IPS-NIHi7 (cell line): ENCODE results near the gene HS1BP3.

Source experiments
- DNase-seq: peaks from one replicate; pipeline ENCODE4 v3.0.0; 2012; ENCODE audit warnings: mixed read lengths; ENCODE audit errors: extremely low spot score

HS1BP3 gene

GRCh38 chr2:20663196-20664070 lies 12.5 kb upstream of the HS1BP3 start:
- DNase-seq = no peak

- no peak for DNase-seq
Observed at GRCh38 chr2:20662308-20662937, 11.5 kb upstream of the HS1BP3 start.

GRCh38 chr2:20661421-20662307 lies 10.8 kb upstream of the HS1BP3 start:
- peak; percentile 76 for DNase-seq

- no peak for DNase-seq
Observed at GRCh38 chr2:20660506-20661420, 9.9 kb upstream of the HS1BP3 start.

- no peak for DNase-seq
Observed at GRCh38 chr2:20657522-20658235, 6.8 kb upstream of the HS1BP3 start.

- DNase-seq = no peak
Observed at GRCh38 chr2:20656561-20656960, 5.7 kb upstream of the HS1BP3 start.

- DNase-seq = no peak
Observed at GRCh38 chr2:20654535-20654813, 3.6 kb upstream of the HS1BP3 start.

GRCh38 chr2:20653695-20654534 lies 3.0 kb upstream of the HS1BP3 start:
- DNase-seq = no peak

GRCh38 chr2:20652673-20653575 lies 2.0 kb upstream of the HS1BP3 start:
- no peak for DNase-seq

GRCh38 chr2:20652141-20652540 lies 1.2 kb upstream of the HS1BP3 start:
- no peak for DNase-seq

GRCh38 chr2:20651731-20652099 lies 817 bp upstream of the HS1BP3 start:
- no peak for DNase-seq

- DNase-seq = peak; percentile 46
Observed at GRCh38 chr2:20650393-20650876, 463 bp downstream of the HS1BP3 start.

- no peak for DNase-seq
Observed at GRCh38 chr2:20649976-20650375, 922 bp downstream of the HS1BP3 start.

- DNase-seq = no peak
Observed at GRCh38 chr2:20649576-20649975, 1.3 kb downstream of the HS1BP3 start.

- no peak for DNase-seq
Observed at GRCh38 chr2:20648831-20649230, 2.1 kb downstream of the HS1BP3 start.

- no peak for DNase-seq
Observed at GRCh38 chr2:20648206-20648605, 2.7 kb downstream of the HS1BP3 start.

- DNase-seq = no peak
Observed at GRCh38 chr2:20647738-20648137, 3.2 kb downstream of the HS1BP3 start.

GRCh38 chr2:20647211-20647610 lies 3.7 kb downstream of the HS1BP3 start:
- no peak for DNase-seq

- DNase-seq = no peak
Observed at GRCh38 chr2:20646446-20646845, 4.5 kb downstream of the HS1BP3 start.
